GM21381 (cell line): ENCODE measurements around the gene ACOT4.
"Not testable (repeated sequence)": the region's sequence is repeated elsewhere in the genome, so short reads cannot be mapped to it uniquely, and the experiment has no call there.

Experiments
- ATAC-seq: cut with Tn5 transposase; IDR thresholded peaks from one replicate; pipeline ENCODE4 v1.9.1; 2021; ENCODE audit warnings: mild to moderate bottlenecking, moderate library complexity; ENCODE audit not compliant: unreplicated experiment

The ACOT4 gene

GRCh38 chr14:73577214-73577613, 14.5 kb upstream of the ACOT4 start:
- ATAC-seq, result not testable (repeated sequence)

- ATAC-seq, result not testable (repeated sequence)
These were observed 9.3 kb upstream of the ACOT4 start for GRCh38 chr14:73582102-73582979.

GRCh38 chr14:73588695-73589094, 3.0 kb upstream of the ACOT4 start:
- no peak for ATAC-seq

DNA sequence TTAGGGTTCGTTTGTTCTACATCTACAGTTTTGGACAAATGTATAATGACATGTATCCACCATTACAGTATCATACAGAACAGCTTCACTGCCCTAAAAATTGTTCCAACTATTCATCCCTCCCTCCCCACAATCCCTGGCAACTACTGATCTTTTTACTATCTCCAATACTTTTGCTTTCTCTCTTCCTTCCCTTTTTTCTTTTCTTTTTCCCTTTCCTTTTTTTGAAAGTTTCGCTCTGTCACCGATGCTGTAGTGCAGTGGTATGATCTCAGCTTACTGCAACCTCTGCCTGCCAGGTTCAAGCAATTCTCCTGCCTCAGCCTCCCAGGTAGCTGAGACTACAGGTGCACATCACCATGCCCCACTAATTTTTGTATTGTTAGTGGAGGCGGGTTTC, 2.6 kb upstream of the ACOT4 start:
- ATAC-seq, result no peak

GRCh38 chr14:73590673-73591004, 1.0 kb upstream of the ACOT4 start:
- ATAC-seq, result not testable (repeated sequence)

GRCh38 chr14:73594491-73594890, 2.8 kb downstream of the ACOT4 start:
- no peak for ATAC-seq

DNA sequence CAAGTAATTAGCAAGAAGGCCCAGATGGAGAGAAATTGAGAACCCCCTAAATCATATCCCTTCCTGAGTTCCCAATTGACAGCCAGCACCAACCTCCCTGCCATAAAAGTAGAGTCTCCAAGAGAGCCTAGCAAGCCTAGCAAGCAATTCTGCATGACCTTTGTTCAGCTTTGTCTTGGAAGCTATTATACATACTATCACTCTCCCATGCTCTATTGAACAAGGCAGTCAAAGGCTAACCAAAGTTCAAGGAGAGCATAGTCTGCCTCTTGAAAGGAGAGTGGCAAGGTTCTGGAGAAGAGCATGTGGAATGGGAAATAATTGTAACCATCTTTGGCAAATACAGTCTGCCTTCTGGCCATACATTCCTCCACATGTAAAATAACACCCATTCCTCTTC, 7.8 kb downstream of the ACOT4 start:
- no peak for ATAC-seq

DNA sequence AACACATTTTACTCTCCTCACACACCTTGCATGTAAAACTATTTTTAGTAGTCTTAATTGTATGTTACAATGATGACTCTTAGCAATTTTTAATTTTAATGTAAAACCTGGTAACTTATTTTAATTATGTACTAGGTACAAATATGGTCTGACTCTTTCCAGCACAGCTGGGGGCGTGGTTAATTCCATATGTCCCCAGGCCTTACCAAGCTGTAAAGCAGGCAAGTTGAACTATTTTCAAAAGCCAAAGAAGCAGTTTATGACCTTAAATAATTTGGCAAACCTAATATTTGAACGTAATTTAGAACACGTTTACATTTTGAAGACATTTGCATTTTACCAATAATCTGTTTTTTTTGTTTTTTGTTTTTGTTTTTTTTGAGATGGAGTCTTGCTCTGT, 11.3 kb downstream of the ACOT4 start:
- ATAC-seq, result no peak

DNA sequence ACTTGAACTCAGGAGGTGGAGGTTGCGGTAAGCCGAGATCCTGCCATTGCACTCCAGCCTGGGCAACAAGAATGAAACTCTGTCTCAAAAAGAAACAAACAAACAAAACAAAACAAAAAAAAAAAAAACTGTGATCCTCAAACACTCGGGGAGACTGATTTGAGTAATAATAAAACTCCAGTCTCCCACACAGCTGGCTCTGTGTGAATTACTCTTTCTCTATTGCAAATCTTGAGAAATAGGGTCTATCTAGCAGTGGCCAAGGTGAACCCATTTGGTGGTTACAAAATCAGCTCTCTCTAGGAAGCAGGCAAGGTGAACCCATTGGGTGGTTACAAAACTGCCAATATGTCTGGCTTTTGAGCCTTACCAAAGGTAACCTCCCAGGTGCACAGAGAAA, 14.6 kb downstream of the ACOT4 start:
- no peak for ATAC-seq

- ATAC-seq, result no peak
These were observed 15.6 kb downstream of the ACOT4 start for GRCh38 chr14:73607241-73607640.

DNA sequence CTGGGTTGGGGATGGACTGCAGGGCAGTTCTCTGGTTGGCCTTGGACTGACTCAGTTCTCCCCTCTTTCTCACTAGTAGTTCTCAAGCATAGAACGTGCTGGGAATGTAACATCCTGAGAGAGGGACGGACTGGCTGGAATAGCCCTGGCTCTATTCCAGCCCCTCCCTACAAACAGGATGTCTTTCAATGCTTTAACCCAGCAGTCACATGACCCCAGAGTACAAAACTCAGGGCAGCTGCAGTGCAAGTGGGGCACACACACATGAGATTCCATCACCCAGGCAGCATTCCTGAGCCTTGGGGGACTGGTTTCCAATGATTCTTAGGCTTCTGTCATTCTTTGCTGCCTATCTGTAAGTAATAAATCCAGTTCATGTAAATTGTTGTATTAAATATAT, 19.0 kb downstream of the ACOT4 start:
- ATAC-seq, result no peak

- ATAC-seq, result peak; percentile 77
These were observed 20.8 kb downstream of the ACOT4 start, which contains the start of gene ACOT6 for GRCh38 chr14:73612339-73613045. Gene ACOT6, plus strand, starts transcription at chr14:73612517. Its CDS starts 55 bp downstream, at chr14:73612572.

DNA sequence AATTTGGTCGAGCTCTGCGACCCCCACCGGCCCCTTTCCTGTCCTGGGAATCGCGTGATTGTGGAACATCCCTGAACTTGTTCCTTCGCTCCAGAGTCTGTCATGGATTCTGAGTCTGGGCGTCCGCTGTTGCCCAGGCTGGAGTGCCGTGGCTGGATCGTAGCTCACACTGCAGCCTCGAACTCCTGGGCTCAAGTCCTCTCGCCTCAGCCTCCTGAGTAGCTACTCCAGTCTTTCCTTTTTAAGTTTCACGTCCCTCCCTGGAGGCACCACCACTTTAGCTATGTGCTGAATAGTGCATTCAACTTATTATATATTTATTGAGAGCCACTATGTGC, 21.3 kb downstream of the ACOT4 start:
- no peak for ATAC-seq

GRCh38 chr14:73613419-73613963, 21.8 kb downstream of the ACOT4 start:
- ATAC-seq, result no peak

GRCh38 chr14:73616831-73617230, 25.2 kb downstream of the ACOT4 start:
- no peak for ATAC-seq

GRCh38 chr14:73619524-73619923, 27.9 kb downstream of the ACOT4 start:
- ATAC-seq, result no peak

GRCh38 chr14:73620268-73620667, 28.6 kb downstream of the ACOT4 start:
- no peak for ATAC-seq

DNA sequence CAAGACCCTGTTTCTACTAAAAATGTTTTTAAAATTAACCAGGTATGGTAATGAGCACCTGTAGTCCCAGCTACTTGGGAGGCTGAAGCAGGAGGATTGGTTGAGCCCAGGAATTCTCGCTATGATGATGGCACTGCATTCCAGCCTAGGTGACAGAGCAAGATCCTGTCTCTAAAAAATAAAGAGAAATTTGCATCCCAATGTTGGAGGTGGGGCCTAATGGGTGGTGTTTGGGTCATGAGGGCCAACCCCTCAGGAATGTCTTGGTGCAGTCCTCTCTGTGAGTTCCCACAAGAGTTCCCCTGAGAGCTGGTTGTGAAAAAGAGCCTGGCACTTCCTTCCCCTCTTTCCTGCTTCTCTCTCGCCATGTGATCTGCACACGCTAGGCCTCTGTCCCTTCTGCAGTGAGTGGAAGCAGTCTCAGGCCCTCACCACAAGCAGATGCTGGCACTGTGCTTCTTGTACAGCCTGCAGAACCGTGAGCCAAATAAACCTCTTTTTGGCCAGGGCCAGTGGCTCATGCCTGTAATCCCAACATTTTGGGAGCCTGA, 31.9 kb downstream of the ACOT4 start:
- no peak for ATAC-seq

DNA sequence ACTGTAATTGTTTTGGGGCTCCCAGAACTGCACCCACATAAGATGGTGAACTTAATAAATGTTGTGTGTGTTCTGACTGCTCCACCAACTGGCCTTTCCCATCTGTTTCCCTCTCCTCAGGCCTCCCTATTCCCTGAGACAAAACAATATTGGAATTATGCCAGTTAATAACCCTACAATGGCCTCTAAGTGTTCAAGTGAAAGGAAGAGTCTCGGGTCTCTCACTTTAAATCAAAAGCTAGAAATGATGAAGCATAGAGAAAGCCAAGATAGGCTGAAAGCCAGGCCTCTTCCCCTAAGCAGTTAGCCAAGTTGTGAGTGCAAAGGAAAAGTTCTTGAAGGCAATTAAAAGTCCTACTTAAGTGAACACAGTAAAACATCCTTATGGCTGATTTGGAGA, 34.0 kb downstream of the ACOT4 start:
- no peak for ATAC-seq

DNA sequence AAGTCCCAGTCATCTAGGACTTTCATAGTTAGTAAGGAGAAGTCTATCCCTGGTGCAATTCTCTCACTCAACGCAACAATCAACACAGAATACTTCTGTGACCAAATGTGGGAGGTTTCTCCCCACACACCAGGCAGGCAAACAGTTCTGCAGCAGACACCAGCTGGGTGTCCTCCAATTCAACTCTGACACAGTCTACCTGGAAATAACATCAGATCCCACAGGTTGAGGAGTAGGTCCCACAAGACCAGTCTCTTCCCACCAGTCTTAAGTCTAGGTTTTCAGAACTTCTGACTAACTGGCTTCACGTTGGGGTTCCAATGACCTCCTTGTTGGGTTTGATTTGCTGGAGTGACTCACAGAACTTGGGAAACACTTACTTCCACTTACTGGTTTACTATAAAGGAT, 35.5 kb downstream of the ACOT4 start:
- ATAC-seq, result no peak

DNA sequence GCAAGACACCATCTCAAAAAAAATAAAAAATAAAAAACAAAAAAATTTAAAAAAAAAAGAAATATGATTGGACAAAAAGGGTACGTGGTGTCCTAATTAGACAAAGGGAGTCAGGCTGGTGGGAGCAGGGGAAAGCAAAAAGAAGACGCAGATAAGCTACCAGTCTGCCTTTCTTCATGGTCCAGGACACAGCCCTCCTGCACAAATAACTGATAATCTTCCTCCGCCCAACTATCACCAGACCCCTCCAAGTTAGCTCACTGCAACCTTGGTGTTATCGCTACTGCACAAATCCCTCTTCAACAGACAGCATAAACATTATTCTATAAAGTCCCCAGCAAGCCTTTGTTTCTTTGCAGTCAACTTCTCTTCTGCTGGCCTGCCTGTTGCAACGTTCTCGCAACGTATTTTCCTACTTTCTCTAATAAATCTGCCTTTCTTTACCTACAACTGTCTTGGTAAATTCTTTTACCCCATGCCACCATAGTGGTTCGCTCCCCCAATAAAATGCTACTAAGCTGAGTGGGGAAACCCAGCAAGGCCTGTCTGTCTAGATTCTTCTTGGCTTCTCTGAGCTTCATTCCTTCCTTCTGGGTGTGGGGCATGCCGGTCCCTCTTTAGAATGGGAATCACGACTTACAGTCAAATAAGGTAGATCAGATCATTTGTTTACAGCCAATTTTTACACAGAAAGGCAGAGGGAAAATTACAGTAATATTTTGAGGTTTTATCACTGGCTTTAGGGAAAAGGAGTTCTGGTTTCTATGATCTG, 38.5 kb downstream of the ACOT4 start:
- ATAC-seq, result no peak
